Endodermal cell (in vitro differentiated cells): ENCODE measurements around the gene NID1. TPM values are rescaled to one million over a fixed set of nuclear protein-coding genes. Genes with fewer than 3 reads are reported as not detected.

Experiments
- DNase-seq: peaks from one replicate; pipeline ENCODE4 v3.0.0-alpha.2; 2017
- H3K27ac ChIP-seq: 2 replicates; pipeline ENCODE4 v1.5.1; 2013; ENCODE audit warnings: mild to moderate bottlenecking, low read depth, low read length, moderate library complexity
- H3K27me3 ChIP-seq: 2 replicates; pipeline ENCODE4 v1.6.1; 2013; ENCODE audit warnings: mild to moderate bottlenecking, low read length, moderate library complexity; ENCODE audit not compliant: insufficient read depth, control insufficient read depth, poor library complexity, severe bottlenecking
- H3K36me3 ChIP-seq: 2 replicates; pipeline ENCODE4 v1.7.0; 2013; ENCODE audit warnings: mild to moderate bottlenecking, low read length, moderate library complexity; ENCODE audit not compliant: control insufficient read depth, insufficient read depth
- H3K4me1 ChIP-seq: one replicate; pipeline ENCODE4 v1.7.0; 2013; ENCODE audit warnings: low read length; ENCODE audit not compliant: control insufficient read depth, insufficient read depth
- H3K4me3 ChIP-seq: 2 replicates; pipeline ENCODE4 v1.5.1; 2013; ENCODE audit warnings: mild to moderate bottlenecking, low read length, moderate library complexity
- H3K9ac ChIP-seq: 2 replicates; pipeline ENCODE4 v1.6.1; 2013; ENCODE audit warnings: mild to moderate bottlenecking, low read length, moderate library complexity; ENCODE audit not compliant: poor library complexity, severe bottlenecking; ENCODE audit errors: extremely low read depth
- H3K9me3 ChIP-seq: 2 replicates; pipeline ENCODE4 v1.6.1; 2013; ENCODE audit warnings: mild to moderate bottlenecking, low read length, moderate library complexity; ENCODE audit not compliant: control insufficient read depth
- H3K27ac Mint-ChIP-seq: 2 replicates; pipeline ENCODE4 v1.8.0; 2020; ENCODE audit warnings: mixed read lengths
- H3K27me3 Mint-ChIP-seq: 2 replicates; pipeline ENCODE4 v1.8.0; 2021; ENCODE audit warnings: mild to moderate bottlenecking, mixed read lengths; ENCODE audit not compliant: insufficient read depth
- H3K36me3 Mint-ChIP-seq: 2 replicates; pipeline ENCODE4 v1.8.0; 2020; ENCODE audit warnings: low read depth, mixed read lengths
- H3K4me1 Mint-ChIP-seq: 2 replicates; pipeline ENCODE4 v1.8.0; 2020; ENCODE audit warnings: mixed read lengths
- H3K4me3 Mint-ChIP-seq: 2 replicates; pipeline ENCODE4 v1.8.0; 2020; ENCODE audit warnings: mild to moderate bottlenecking, moderate library complexity, mixed read lengths
- H3K9me3 Mint-ChIP-seq: 2 replicates; pipeline ENCODE4 v1.8.0; 2020; ENCODE audit warnings: mild to moderate bottlenecking, mixed read lengths
- WGBS, 2 experiments: methylation state at CpG; one replicate each; pipeline versions ENCODE4 v1.1.5 to v1.1.7; 2013; ENCODE audit warnings: missing lambda C conversion rate in 2 of 2, mixed read lengths in 1 of 2; ENCODE audit not compliant: insufficient coverage in 1 of 2, insufficient read length in 1 of 2; 5-methylcytosine and 5-hydroxymethylcytosine counted together
- total RNA-seq, 2 donors: library from RNA; stranded (reverse); fragmentation: NEBNext Ultra II Directional in 1 of 2; extraction: Animal tissue kit (Norgen Biotek cat#: 25700) in 1 of 2; gene quantifications; 2 replicates in 1 of 2; 3 replicates in 1 of 2; pipeline ENCODE4 v1.2.1, GENCODE V29; 2021
- TF ChIP-seq, protein P1 (sequence below): fragments of 200-600 bp; sonication (generic); conservative IDR thresholded peaks from 2 replicates; pipeline ENCODE4 v1.5.0; 2021; ENCODE audit warnings: antibody characterized with exemption, mild to moderate bottlenecking

Gene NID1
- total RNA-seq, 2 donors from 2014 or later, result 12.7 to 18.3 TPM

DNA sequence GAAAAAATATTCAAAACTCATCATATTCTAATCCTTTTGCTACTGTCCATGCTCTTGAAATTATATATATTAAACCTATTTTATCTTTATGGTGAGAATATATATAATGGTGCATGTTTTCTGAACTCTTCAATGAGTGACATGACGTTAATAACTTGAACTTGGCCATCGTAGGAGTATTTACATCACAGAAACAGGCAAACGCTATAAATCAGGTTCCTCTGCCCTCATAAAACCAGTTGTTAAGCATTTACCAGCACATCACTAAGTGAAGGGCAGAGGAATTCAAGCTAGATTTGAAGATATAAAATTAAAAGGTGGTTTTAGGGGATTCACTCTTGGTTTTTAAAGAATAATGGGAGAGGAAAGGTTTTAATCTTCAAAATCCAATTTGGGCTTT lies 20.5 kb downstream of the NID1 start:
- TF ChIP-seq, protein P1, sequence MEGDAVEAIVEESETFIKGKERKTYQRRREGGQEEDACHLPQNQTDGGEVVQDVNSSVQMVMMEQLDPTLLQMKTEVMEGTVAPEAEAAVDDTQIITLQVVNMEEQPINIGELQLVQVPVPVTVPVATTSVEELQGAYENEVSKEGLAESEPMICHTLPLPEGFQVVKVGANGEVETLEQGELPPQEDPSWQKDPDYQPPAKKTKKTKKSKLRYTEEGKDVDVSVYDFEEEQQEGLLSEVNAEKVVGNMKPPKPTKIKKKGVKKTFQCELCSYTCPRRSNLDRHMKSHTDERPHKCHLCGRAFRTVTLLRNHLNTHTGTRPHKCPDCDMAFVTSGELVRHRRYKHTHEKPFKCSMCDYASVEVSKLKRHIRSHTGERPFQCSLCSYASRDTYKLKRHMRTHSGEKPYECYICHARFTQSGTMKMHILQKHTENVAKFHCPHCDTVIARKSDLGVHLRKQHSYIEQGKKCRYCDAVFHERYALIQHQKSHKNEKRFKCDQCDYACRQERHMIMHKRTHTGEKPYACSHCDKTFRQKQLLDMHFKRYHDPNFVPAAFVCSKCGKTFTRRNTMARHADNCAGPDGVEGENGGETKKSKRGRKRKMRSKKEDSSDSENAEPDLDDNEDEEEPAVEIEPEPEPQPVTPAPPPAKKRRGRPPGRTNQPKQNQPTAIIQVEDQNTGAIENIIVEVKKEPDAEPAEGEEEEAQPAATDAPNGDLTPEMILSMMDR, result no peak
- Mint-ChIP-seq H3K4me1 (peaks cover 8% of the 10 kb centered on the region), H3K4me3 (no peak overlapping the region), H3K9me3 (peaks cover 7% of the 10 kb centered on the region), H3K27ac (no peak overlapping the region), H3K36me3 (peaks cover 6% of the 10 kb centered on the region), H3K27me3 (no peaks in the 10 kb centered on the region)
- DNase-seq, result no peak
- no peak overlapping the region for H3K4me3 ChIP-seq
- no peak overlapping the region for H3K9ac ChIP-seq
- no peak overlapping the region for H3K27ac ChIP-seq
- H3K36me3 ChIP-seq, result no peaks in the 10 kb centered on the region
- H3K4me1 ChIP-seq, result no peaks in the 10 kb centered on the region
- no peaks in the 10 kb centered on the region for H3K27me3 ChIP-seq
- peaks cover 6% of the 10 kb centered on the region for H3K9me3 ChIP-seq
- WGBS, 2 experiments, result 68 to 79% methylated on average over 2 to 3 of the region's 3 CpGs

- no peak for DNase-seq
Observed at GRCh38 chr1:236041631-236042618, 23.0 kb downstream of the NID1 start.

DNA sequence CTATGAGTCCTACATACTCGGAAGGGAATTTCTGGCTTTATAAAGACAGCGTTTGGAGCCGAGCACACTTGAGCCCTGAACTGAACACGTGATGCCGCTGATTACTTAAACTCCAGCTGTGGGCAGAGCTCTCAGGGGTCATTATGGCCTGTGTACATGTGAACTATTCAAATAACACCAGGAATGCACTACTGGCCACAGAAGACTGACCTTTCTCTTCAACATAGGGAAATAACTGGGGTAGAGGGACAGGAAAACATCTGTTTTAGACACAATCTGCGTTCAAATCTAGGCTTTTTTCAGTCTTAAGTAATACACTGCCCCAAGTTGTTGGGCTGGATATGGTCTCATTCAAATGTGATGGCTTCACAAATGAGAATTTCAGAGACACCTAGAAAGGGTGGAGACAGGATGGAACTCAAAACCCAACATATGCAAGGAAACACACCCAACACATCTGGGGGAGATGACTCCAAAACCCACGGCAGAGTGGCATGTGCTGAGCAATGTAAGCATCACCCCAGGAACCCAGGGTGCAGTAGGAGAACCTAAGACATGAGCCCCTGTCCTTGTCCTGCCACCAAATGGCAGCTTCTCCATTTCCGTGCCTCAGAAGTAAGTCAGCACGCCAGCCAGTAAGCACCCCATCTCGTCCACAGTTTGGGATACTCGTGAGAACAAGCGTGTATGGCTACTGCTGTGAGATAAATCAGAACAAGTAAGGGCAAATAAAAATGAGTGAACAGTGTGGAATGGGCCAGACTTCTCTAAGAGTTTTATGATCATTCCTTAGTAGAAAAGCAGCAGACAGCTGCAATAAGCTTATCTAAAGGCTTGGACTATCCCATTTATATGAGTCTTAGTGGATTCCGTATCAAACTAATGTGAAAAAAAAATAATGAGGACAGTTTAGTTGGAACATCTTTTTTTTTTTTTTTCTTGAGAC lies 24.9 kb downstream of the NID1 start:
- TF ChIP-seq, protein P1, result no peak
- no peak for DNase-seq
- Mint-ChIP-seq H3K27ac (no peak overlapping the region), H3K4me3 (no peak overlapping the region), H3K4me1 (peaks cover 8% of the 10 kb centered on the region), H3K27me3 (no peaks in the 10 kb centered on the region), H3K9me3 (peaks cover 7% of the 10 kb centered on the region), H3K36me3 (peaks cover 6% of the 10 kb centered on the region)
- Histone ChIP-seq H3K4me1 (no peaks in the 10 kb centered on the region), H3K27me3 (no peaks in the 10 kb centered on the region), H3K27ac (no peak overlapping the region), H3K36me3 (no peaks in the 10 kb centered on the region), H3K9ac (no peak overlapping the region), H3K4me3 (no peak overlapping the region), H3K9me3 (peaks cover 6% of the 10 kb centered on the region)
- 91 to 94% methylated on average over 12 to 13 of the region's 13 CpGs for WGBS, 2 experiments

More at GRCh38 chr1:236041631-236042618, 23.0 kb downstream of the NID1 start:
- TF ChIP-seq, protein P1, result no peak
- Mint-ChIP-seq H3K9me3 (peaks cover 7% of the 10 kb centered on the region), H3K27me3 (no peaks in the 10 kb centered on the region), H3K36me3 (peaks cover 6% of the 10 kb centered on the region), H3K4me3 (no peak overlapping the region), H3K27ac (no peak overlapping the region), H3K4me1 (peaks cover 8% of the 10 kb centered on the region)
- 94 to 98% methylated on average over 14 to 17 of the region's 17 CpGs for WGBS, 2 experiments
- H3K27ac ChIP-seq, result no peak overlapping the region
- no peaks in the 10 kb centered on the region for H3K36me3 ChIP-seq
- no peak overlapping the region for H3K4me3 ChIP-seq
- no peaks in the 10 kb centered on the region for H3K4me1 ChIP-seq
- peaks cover 6% of the 10 kb centered on the region for H3K9me3 ChIP-seq
- H3K9ac ChIP-seq, result no peak overlapping the region
- H3K27me3 ChIP-seq, result no peaks in the 10 kb centered on the region
